ENCODE results near the gene GAST. TPM values are rescaled to one million over a fixed set of nuclear protein-coding genes. Genes with fewer than 3 reads are reported as not detected.

GAST gene
- total and polyA plus RNA-seq, 9 of the 15 experiments (the other 6 are each of a cell fraction or from before 2014, with no cell fraction given), result not detected

- TF ChIP-seq NKRF (IDR thresholded peaks at IDR 0.05; ENCODE audit: borderline replicate concordance), result no peak
- peak in 1 of 2 experiments; percentile 65; a peak in 2 of 4 replicates for TF ChIP-seq TBL1XR1 (IDR thresholded peaks at IDR 0.05; ENCODE audit: low read length in 2 of 2)
- no peak for TF ChIP-seq CTCF (IDR thresholded peaks at IDR 0.05 in 2 of 3, conservative IDR thresholded peaks at IDR 0.05 in 1 of 3; ENCODE audit: insufficient read depth in 2 of 3, low read depth in 1 of 3, low read length in 3 of 3)
- peak; percentile 97; the same call in 1 of the 2 replicates for TF ChIP-seq HNRNPL (IDR thresholded peaks at IDR 0.05; ENCODE audit: low read depth, low read length)
- peak; percentile 50 for TF ChIP-seq MAX (CRISPR knock-in tag; IDR thresholded peaks at IDR 0.05)
- TF ChIP-seq FOXP1 (CRISPR knock-in tag; IDR thresholded peaks at IDR 0.05), result peak; percentile 92; the same call in 1 of the 2 replicates
- peak; percentile 81; the same call in 1 of the 2 replicates for TF ChIP-seq PHF21A (IDR thresholded peaks at IDR 0.05; ENCODE audit: borderline replicate concordance, low read depth)
- no peak; the same call in 1 of the 2 replicates for TF ChIP-seq ZNF274 (IDR thresholded peaks at IDR 0.05; ENCODE audit: borderline replicate concordance, low read depth, low read length)
- peak; percentile 6 for TF ChIP-seq CGGBP1 (CRISPR knock-in tag; IDR thresholded peaks at IDR 0.05)
- TF ChIP-seq ZNF140 (CRISPR knock-in tag; IDR thresholded peaks at IDR 0.05), result no peak
- TF ChIP-seq E2F1 (CRISPR knock-in tag; IDR thresholded peaks at IDR 0.05), result peak; percentile 85
- TF ChIP-seq RBM25 (IDR thresholded peaks at IDR 0.05; ENCODE audit: low read depth, low read length, severe bottlenecking), result peak; percentile 52
- peak; percentile 100 for TF ChIP-seq POLR2B (IDR thresholded peaks at IDR 0.05; ENCODE audit: low read depth, partially characterized antibody)
- TF ChIP-seq E2F6 (IDR thresholded peaks at IDR 0.05; ENCODE audit: borderline replicate concordance in 1 of 2, extremely low read depth in 1 of 2, insufficient read depth in 1 of 2, insufficient read length in 1 of 2, low read depth in 1 of 2, low read length in 1 of 2, poor library complexity in 1 of 2, severe bottlenecking in 1 of 2), result peak in 1 of 2 experiments; percentile 52
- TF ChIP-seq THRB (CRISPR knock-in tag; conservative IDR thresholded peaks at IDR 0.05), result peak; percentile 95
Measured at GRCh38 chr17:41688641-41689496, 23.3 kb upstream of the GAST start, which contains the start of gene EIF1 (continued).
